SIG-M5 (cell line): ENCODE data around the gene ADH6.
"Not testable (repeated sequence)": the region's sequence is repeated elsewhere in the genome, so short reads cannot be mapped to it uniquely, and the experiment has no call there.

Source experiments
- DNase-seq: peaks from one replicate; lab custom pipeline; 2025; lab: John Stamatoyannopoulos, UW

Gene ADH6

GRCh38 chr4:99219072-99219471, at the start of gene ADH6:
Gene ADH6 (minus strand): TSS chr4:99219246. CDS start chr4:99219152, 94 bp downstream.
- no peak for DNase-seq

- no peak for DNase-seq
Measured at GRCh38 chr4:99264927-99265326, 45.9 kb upstream of the ADH6 start.

GRCh38 chr4:99252746-99253145, 33.7 kb upstream of the ADH6 start:
- DNase-seq: no peak

GRCh38 chr4:99248714-99249113, 29.7 kb upstream of the ADH6 start:
- DNase-seq: no peak

- DNase-seq: no peak
Measured at GRCh38 chr4:99235955-99236354, 16.9 kb upstream of the ADH6 start.

- no peak for DNase-seq
Measured at GRCh38 chr4:99234331-99235010, 15.4 kb upstream of the ADH6 start.

GRCh38 chr4:99233397-99233796, 14.4 kb upstream of the ADH6 start:
- DNase-seq: not testable (repeated sequence)

- DNase-seq: not testable (repeated sequence)
Measured at GRCh38 chr4:99228706-99229105, 9.7 kb upstream of the ADH6 start.

GRCh38 chr4:99227646-99228045, 8.6 kb upstream of the ADH6 start:
- DNase-seq: not testable (repeated sequence)

GRCh38 chr4:99221980-99222379, 2.9 kb upstream of the ADH6 start:
- no peak for DNase-seq

GRCh38 chr4:99219479-99219878, 433 bp upstream of the ADH6 start:
- no peak for DNase-seq

GRCh38 chr4:99215521-99215920, 3.5 kb downstream of the ADH6 start:
- DNase-seq: no peak

- DNase-seq: no peak
Measured at GRCh38 chr4:99210789-99211188, 8.3 kb downstream of the ADH6 start.

- DNase-seq: no peak
Measured at GRCh38 chr4:99209671-99210070, 9.4 kb downstream of the ADH6 start.

- no peak for DNase-seq
Measured at GRCh38 chr4:99208719-99209075, 10.3 kb downstream of the ADH6 start.

GRCh38 chr4:99207911-99208718, 10.9 kb downstream of the ADH6 start:
- DNase-seq: no peak

- DNase-seq: no peak
Measured at GRCh38 chr4:99207069-99207743, 11.8 kb downstream of the ADH6 start.

GRCh38 chr4:99205153-99205979, 13.7 kb downstream of the ADH6 start:
- DNase-seq: no peak

GRCh38 chr4:99202536-99202935, 16.5 kb downstream of the ADH6 start:
- no peak for DNase-seq

GRCh38 chr4:99202094-99202493, 17.0 kb downstream of the ADH6 start:
- DNase-seq: no peak

- no peak for DNase-seq
Measured at GRCh38 chr4:99201690-99202089, 17.4 kb downstream of the ADH6 start.

GRCh38 chr4:99200138-99200537, 18.9 kb downstream of the ADH6 start:
- no peak for DNase-seq
